HepG2 (cell line): ENCODE results near the gene VEGFB. TPM values are rescaled to one million over a fixed set of nuclear protein-coding genes. Genes with fewer than 3 reads are reported as not detected.

Experiments
- CAMTA2 ChIP-seq: sonication (generic); formaldehyde crosslinking; IDR thresholded peaks from 2 replicates; pipeline ENCODE4 v1.4.0; 2020; ENCODE audit warnings: mild to moderate bottlenecking, missing genetic modification reagents, borderline replicate concordance
- FOXP1 ChIP-seq, 2 experiments: fragments of 450-650 bp in 1 of 2; IDR thresholded peaks; 2 replicates each; pipeline ENCODE4 v1.6.1; 2017 to 2018; ENCODE audit warnings: antibody characterized with exemption in 1 of 2
- KLF11 ChIP-seq: IDR thresholded peaks from 2 replicates; pipeline ENCODE4 v1.6.1; 2016; ENCODE audit warnings: missing compliant biosample characterization
- MIER3 ChIP-seq: IDR thresholded peaks from 2 replicates; pipeline ENCODE4 v1.6.1; 2016; ENCODE audit warnings: missing compliant biosample characterization, borderline replicate concordance
- RELA ChIP-seq: sonication (generic); formaldehyde crosslinking; IDR thresholded peaks from 2 replicates; pipeline ENCODE4 v1.4.0; 2020; ENCODE audit warnings: missing genetic modification reagents
- SALL1 ChIP-seq: sonication (generic); formaldehyde crosslinking; IDR thresholded peaks from 2 replicates; pipeline ENCODE4 v1.8.0; 2022; ENCODE audit warnings: mild to moderate bottlenecking, missing genetic modification reagents
- SIN3B ChIP-seq: fragments of 150-350 bp; IDR thresholded peaks from 2 replicates; pipeline ENCODE4 v1.6.1; 2014; ENCODE audit warnings: low read length
- SRSF1 ChIP-seq: fragments of 200-400 bp; formaldehyde crosslinking; optimal IDR thresholded peaks from 2 replicates; pipeline ENCODE3; 2017; ENCODE audit warnings: mild to moderate bottlenecking, low read depth, low read length, moderate library complexity
- TCF7L2 ChIP-seq: IDR thresholded peaks from 2 replicates; pipeline ENCODE4 v1.6.1; 2011; ENCODE audit warnings: mild to moderate bottlenecking, low read depth, low read length, moderate library complexity
- ZFX ChIP-seq: sonication (generic); formaldehyde crosslinking; IDR thresholded peaks from 2 replicates; pipeline ENCODE4 v1.4.0; 2020; ENCODE audit warnings: mild to moderate bottlenecking, low read depth, missing genetic modification reagents, moderate library complexity
- ZMYM2 ChIP-seq: sonication (generic); formaldehyde crosslinking; IDR thresholded peaks from 2 replicates; pipeline ENCODE4 v1.8.0; 2022; ENCODE audit warnings: mild to moderate bottlenecking, missing genetic modification reagents
- ZNF138 ChIP-seq: sonication (generic); formaldehyde crosslinking; IDR thresholded peaks from 2 replicates; pipeline ENCODE4 v1.5.0; 2020; ENCODE audit warnings: mild to moderate bottlenecking, low read depth, missing genetic modification reagents
- ZNF160 ChIP-seq: sonication (generic); formaldehyde crosslinking; IDR thresholded peaks from 2 replicates; pipeline ENCODE4 v1.8.0; 2022; ENCODE audit warnings: mild to moderate bottlenecking, inconsistent platforms, missing genetic modification reagents
- ZNF547 ChIP-seq: sonication (generic); formaldehyde crosslinking; IDR thresholded peaks from 2 replicates; pipeline ENCODE4 v1.5.1; 2020; ENCODE audit warnings: mild to moderate bottlenecking, missing genetic modification reagents
- ZNF569 ChIP-seq: sonication (generic); formaldehyde crosslinking; IDR thresholded peaks from 2 replicates; pipeline ENCODE4 v1.5.0; 2020; ENCODE audit warnings: mild to moderate bottlenecking, missing genetic modification reagents, moderate library complexity, borderline replicate concordance
- ZNF614 ChIP-seq: IDR thresholded peaks from 2 replicates; pipeline ENCODE4 v1.6.1; 2018; ENCODE audit warnings: missing biosample characterization, missing genetic modification reagents, inconsistent platforms, borderline replicate concordance
- ZNF839 ChIP-seq: sonication (generic); formaldehyde crosslinking; IDR thresholded peaks from 2 replicates; pipeline ENCODE4 v1.4.0; 2020; ENCODE audit warnings: missing genetic modification reagents, mild to moderate bottlenecking, borderline replicate concordance
- ZNF879 ChIP-seq: sonication (generic); formaldehyde crosslinking; IDR thresholded peaks from 2 replicates; pipeline ENCODE4 v1.8.1; 2023; ENCODE audit warnings: missing genetic modification reagents
- polyA plus RNA-seq, 8 experiments: library from polyadenylated mRNA; depleted of rRNA in 3 of 8; stranded (reverse) in 7 of 8; unstranded in 1 of 8; fragments of >200 nt; fragmentation: Illumina TruSeq in 4 of 8; extraction: Trizol in 4 of 8; gene quantifications; 2 replicates each; pipeline versions ENCODE4 v1.2.1 to v1.2.3, GENCODE V29; 2011 to 2016; ENCODE audit warnings: low read depth in 4 of 8, missing spikeins in 1 of 8, mixed read lengths in 1 of 8; ENCODE audit not compliant: insufficient read depth in 1 of 8
- total RNA-seq, 5 experiments: library from RNA; depleted of rRNA; stranded (reverse); fragments of >200 nt; fragmentation: Illumina TruSeq; extraction: Trizol; gene quantifications; 2 replicates each; pipeline ENCODE4 v1.2.3, GENCODE V29; 2016; ENCODE audit warnings: low read depth in 1 of 5
- TF ChIP-seq, protein P1 (sequence below): sonication (generic); formaldehyde crosslinking; IDR thresholded peaks from 2 replicates; pipeline ENCODE4 v1.8.0; 2022; ENCODE audit warnings: missing genetic modification reagents, mild to moderate bottlenecking, moderate library complexity, borderline replicate concordance
- TF ChIP-seq, protein P2 (sequence below): fragments of 450-650 bp; IDR thresholded peaks from 2 replicates; pipeline ENCODE4 v1.6.1; 2017; ENCODE audit warnings: mild to moderate bottlenecking
- TF ChIP-seq, protein P3 (sequence below): sonication (generic); formaldehyde crosslinking; conservative IDR thresholded peaks from 2 replicates; pipeline ENCODE4 v1.8.0; 2022; ENCODE audit warnings: mild to moderate bottlenecking, moderate library complexity, missing genetic modification reagents

The VEGFB gene
- total and polyA plus RNA-seq, 2 of the 13 experiments (the other 11 are each of a cell fraction or from before 2014, with no cell fraction given), result 9.0 to 11.3 TPM

DNA sequence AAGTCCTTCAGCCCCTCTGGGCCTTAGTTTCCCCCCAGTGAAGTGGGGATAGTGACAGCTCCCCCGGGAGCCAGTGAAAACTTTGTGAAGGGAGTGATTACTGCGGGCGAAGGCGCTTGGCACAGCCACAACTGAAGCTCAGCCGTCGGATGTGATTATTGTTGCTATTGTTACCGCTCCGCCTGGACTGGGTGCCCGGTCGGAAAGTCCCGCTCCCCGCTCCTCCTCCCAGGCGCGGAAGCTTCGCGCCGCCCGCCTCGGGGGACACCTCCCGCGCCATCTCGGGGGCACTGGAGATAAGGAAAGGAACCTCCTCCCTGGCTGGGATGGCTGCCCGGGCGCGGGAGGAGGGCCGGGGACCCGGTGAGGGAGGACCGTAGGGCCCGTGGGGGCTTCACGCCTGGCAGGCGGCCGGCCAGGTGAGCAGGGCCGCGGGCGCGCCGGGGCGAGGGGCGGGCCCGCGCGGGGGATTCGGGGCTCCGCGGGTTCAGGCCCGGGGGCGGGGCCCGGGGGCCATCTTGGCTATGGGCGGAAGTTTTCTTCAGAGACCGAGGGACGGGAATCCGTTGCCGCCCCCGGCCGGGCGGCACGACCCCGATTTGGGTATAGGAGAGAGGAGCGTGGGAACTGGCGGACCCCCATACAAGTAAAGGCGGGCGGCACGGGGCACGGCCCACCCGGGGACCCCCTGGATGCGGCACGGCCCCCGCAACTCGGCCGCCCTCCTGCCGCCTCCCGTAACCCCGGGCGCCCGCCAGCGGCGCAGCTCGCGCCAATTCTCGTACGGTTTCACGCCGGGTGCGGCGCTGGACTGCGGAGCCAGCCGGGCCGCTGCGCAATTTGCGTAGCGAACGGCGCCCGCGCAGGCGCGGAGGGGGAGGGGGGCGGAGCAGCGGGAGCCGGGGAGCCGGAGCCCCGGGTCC, 50.8 kb downstream of the VEGFB start, which contains the start of gene GPR137 (continued):
- 0 out of 2 replicates have a peak, but pooled peaks have one; percentile 11 for TF ChIP-seq CAMTA2 (CRISPR knock-in tag)
- peak; percentile 11; the same call in 1 of the 2 replicates for TF ChIP-seq ZNF160
- TF ChIP-seq MIER3, result no peak
- TF ChIP-seq, protein P1, sequence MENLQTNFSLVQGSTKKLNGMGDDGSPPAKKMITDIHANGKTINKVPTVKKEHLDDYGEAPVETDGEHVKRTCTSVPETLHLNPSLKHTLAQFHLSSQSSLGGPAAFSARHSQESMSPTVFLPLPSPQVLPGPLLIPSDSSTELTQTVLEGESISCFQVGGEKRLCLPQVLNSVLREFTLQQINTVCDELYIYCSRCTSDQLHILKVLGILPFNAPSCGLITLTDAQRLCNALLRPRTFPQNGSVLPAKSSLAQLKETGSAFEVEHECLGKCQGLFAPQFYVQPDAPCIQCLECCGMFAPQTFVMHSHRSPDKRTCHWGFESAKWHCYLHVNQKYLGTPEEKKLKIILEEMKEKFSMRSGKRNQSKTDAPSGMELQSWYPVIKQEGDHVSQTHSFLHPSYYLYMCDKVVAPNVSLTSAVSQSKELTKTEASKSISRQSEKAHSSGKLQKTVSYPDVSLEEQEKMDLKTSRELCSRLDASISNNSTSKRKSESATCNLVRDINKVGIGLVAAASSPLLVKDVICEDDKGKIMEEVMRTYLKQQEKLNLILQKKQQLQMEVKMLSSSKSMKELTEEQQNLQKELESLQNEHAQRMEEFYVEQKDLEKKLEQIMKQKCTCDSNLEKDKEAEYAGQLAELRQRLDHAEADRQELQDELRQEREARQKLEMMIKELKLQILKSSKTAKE (CRISPR knock-in tag), result no peak
- TF ChIP-seq ZNF569 (CRISPR knock-in tag), result no peak
- no peak for TF ChIP-seq ZNF547 (CRISPR knock-in tag)
- TF ChIP-seq, protein P2, sequence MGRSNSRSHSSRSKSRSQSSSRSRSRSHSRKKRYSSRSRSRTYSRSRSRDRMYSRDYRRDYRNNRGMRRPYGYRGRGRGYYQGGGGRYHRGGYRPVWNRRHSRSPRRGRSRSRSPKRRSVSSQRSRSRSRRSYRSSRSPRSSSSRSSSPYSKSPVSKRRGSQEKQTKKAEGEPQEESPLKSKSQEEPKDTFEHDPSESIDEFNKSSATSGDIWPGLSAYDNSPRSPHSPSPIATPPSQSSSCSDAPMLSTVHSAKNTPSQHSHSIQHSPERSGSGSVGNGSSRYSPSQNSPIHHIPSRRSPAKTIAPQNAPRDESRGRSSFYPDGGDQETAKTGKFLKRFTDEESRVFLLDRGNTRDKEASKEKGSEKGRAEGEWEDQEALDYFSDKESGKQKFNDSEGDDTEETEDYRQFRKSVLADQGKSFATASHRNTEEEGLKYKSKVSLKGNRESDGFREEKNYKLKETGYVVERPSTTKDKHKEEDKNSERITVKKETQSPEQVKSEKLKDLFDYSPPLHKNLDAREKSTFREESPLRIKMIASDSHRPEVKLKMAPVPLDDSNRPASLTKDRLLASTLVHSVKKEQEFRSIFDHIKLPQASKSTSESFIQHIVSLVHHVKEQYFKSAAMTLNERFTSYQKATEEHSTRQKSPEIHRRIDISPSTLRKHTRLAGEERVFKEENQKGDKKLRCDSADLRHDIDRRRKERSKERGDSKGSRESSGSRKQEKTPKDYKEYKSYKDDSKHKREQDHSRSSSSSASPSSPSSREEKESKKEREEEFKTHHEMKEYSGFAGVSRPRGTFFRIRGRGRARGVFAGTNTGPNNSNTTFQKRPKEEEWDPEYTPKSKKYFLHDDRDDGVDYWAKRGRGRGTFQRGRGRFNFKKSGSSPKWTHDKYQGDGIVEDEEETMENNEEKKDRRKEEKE, result no peak
- no peak for TF ChIP-seq ZNF138 (CRISPR knock-in tag)
- TF ChIP-seq KLF11 (CRISPR knock-in tag), result no peak
- TF ChIP-seq ZNF614 (CRISPR knock-in tag), result peak; percentile 15; the same call in 1 of the 2 replicates
- peak; percentile 42; the same call in 1 of the 2 replicates for TF ChIP-seq SIN3B
- peak; percentile 54; the same call in 1 of the 2 replicates for TF ChIP-seq ZFX (CRISPR knock-in tag)
- TF ChIP-seq RELA (CRISPR knock-in tag), result no peak
- no peak for TF ChIP-seq ZMYM2 (CRISPR knock-in tag)
- peak; percentile 100 for TF ChIP-seq SRSF1
- TF ChIP-seq TCF7L2, result no peak
- TF ChIP-seq, protein P3, sequence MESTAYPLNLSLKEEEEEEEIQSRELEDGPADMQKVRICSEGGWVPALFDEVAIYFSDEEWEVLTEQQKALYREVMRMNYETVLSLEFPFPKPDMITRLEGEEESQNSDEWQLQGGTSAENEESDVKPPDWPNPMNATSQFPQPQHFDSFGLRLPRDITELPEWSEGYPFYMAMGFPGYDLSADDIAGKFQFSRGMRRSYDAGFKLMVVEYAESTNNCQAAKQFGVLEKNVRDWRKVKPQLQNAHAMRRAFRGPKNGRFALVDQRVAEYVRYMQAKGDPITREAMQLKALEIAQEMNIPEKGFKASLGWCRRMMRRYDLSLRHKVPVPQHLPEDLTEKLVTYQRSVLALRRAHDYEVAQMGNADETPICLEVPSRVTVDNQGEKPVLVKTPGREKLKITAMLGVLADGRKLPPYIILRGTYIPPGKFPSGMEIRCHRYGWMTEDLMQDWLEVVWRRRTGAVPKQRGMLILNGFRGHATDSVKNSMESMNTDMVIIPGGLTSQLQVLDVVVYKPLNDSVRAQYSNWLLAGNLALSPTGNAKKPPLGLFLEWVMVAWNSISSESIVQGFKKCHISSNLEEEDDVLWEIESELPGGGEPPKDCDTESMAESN, result no peak
- no peak for TF ChIP-seq ZNF879 (CRISPR knock-in tag)
- TF ChIP-seq ZNF839, result no peak
- no peak for TF ChIP-seq FOXP1 (IDR thresholded peaks at IDR 0.05)
- no peak for TF ChIP-seq FOXP1 (CRISPR knock-in tag; IDR thresholded peaks at IDR 0.05)
- TF ChIP-seq SALL1 (CRISPR knock-in tag), result no peak
